Astrocyte (in vitro differentiated cells and primary cell): ENCODE measurements around the gene OSBP2.

Source experiments
- EZH2 ChIP-seq: IDR thresholded peaks from 2 replicates; pipeline ENCODE4 v1.6.1; 2012; ENCODE audit warnings: mild to moderate bottlenecking, low read length, inconsistent platforms; ENCODE audit not compliant: insufficient read depth
- TF ChIP-seq, protein P1 (sequence below): IDR thresholded peaks from 2 replicates; pipeline ENCODE4 v1.5.1; 2011; ENCODE audit warnings: low read depth, mild to moderate bottlenecking, inconsistent platforms, low read length, moderate library complexity; ENCODE audit not compliant: insufficient read depth

DNA sequence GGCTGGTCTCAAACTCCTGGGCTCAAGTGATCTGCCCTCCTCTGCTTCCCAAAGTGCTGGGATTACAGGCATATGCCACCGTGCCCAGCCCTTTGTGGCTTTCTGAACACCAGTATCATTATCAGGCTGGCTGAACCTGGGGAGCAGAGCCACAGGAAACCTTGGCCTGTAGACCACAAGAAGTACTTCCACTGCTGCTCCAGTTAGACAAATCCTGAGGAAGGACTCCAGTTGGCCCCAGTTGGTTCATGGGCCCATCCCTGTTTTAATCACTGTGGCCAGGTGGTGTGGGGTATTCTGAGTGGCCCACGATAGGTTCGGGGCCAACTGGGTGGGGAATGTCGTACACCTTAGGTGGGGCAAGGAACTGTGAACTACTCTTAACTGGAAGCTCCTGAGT lies 21.5 kb upstream of the OSBP2 start:
- TF ChIP-seq, protein P1, sequence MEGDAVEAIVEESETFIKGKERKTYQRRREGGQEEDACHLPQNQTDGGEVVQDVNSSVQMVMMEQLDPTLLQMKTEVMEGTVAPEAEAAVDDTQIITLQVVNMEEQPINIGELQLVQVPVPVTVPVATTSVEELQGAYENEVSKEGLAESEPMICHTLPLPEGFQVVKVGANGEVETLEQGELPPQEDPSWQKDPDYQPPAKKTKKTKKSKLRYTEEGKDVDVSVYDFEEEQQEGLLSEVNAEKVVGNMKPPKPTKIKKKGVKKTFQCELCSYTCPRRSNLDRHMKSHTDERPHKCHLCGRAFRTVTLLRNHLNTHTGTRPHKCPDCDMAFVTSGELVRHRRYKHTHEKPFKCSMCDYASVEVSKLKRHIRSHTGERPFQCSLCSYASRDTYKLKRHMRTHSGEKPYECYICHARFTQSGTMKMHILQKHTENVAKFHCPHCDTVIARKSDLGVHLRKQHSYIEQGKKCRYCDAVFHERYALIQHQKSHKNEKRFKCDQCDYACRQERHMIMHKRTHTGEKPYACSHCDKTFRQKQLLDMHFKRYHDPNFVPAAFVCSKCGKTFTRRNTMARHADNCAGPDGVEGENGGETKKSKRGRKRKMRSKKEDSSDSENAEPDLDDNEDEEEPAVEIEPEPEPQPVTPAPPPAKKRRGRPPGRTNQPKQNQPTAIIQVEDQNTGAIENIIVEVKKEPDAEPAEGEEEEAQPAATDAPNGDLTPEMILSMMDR: no peak
- TF ChIP-seq EZH2: no peak
